ENCODE measurements around the gene ATG2A.

DNA sequence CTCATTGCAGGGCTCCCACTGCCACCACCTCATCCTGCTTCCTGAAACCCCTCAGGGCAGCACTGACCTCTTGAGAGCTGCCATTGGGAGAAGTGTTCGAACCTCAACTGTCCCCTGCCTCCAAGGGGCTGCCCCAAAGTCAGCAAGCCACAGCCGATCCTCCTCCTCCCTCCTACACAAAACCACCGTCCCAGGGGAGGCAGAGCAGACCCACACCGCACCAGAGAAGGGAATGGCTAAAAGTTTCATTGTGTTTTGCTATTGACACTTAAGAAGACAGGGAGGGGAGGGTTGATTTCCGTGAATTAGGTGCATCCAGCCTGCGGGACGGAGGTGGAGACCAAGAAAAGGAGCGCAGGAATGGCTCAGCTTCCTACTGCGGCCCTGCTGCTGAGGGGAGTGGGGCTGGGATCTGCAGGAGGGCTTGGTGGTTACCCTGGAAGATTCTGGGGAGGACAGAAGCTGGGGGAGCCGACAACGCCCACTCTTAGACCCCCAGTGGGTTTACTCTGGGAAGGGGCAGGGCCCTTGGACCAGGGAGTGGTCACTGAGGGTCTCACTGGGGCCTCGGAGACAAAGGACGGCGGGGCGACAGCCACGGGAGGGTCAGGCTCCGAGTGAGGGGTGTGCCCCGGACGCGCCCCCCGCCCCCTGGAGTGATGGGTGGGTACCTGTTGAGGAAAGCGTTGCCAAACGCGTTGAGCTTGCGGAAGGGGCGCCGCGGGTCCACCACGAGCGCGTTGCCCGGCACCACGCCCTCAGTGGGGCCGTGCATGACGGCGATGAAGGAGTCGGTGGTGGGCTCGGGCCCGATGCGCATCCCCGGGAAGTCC is 39.4 kb downstream of the ATG2A start:
- TF ChIP-seq, protein P1, sequence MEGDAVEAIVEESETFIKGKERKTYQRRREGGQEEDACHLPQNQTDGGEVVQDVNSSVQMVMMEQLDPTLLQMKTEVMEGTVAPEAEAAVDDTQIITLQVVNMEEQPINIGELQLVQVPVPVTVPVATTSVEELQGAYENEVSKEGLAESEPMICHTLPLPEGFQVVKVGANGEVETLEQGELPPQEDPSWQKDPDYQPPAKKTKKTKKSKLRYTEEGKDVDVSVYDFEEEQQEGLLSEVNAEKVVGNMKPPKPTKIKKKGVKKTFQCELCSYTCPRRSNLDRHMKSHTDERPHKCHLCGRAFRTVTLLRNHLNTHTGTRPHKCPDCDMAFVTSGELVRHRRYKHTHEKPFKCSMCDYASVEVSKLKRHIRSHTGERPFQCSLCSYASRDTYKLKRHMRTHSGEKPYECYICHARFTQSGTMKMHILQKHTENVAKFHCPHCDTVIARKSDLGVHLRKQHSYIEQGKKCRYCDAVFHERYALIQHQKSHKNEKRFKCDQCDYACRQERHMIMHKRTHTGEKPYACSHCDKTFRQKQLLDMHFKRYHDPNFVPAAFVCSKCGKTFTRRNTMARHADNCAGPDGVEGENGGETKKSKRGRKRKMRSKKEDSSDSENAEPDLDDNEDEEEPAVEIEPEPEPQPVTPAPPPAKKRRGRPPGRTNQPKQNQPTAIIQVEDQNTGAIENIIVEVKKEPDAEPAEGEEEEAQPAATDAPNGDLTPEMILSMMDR (IDR thresholded peaks at IDR 0.05), result no peak
- TF ChIP-seq POLR2AphosphoS5 (IDR thresholded peaks at IDR 0.05) (no peak), POLR2A (IDR thresholded peaks at IDR 0.05; ENCODE audit: low read depth) (no peak)

Measured in esophagus muscularis mucosa (tissue), 3 donors.